HG03139 (cell line): ENCODE measurements around the gene GRM5.

Experiments used
- ATAC-seq: cut with Tn5 transposase; IDR thresholded peaks from one replicate; pipeline ENCODE4 v1.9.1; 2021; ENCODE audit not compliant: unreplicated experiment

GRM5 gene

GRCh38 chr11:88620568-88621130, 445.1 kb downstream of the GRM5 start:
- no peak for ATAC-seq

DNA sequence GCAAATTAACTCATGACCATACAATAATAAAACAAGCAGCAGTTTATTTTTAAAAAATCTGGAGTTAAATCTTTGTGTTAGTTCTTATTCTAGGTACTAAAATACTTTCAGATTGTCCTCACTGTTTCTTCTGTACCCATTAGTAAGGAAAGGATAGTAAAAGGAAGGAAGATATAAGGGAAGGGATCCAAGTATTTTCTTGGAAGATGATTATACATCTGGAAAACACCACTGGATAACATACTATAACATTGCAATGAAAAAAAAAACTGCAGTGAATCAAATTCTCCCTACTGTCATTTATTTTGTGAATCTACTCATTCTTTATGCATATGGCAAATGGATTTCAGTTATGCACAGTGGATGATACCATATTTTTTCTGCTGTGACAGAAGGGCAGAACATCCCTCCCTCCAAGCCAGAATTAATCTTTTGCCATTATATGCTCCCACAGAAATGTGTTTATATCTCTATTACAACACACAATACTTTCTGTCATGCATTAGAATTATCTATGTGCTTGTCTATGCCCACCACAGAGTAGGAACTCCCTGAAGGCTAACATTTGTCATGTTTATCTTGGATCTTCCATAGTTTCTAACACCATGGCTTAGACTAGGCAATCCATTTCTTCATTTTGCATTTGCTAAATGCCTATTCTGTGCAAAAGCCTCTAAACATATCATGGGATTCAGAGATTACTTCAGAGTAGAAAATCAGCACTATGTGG, 446.0 kb downstream of the GRM5 start:
- ATAC-seq, result no peak

DNA sequence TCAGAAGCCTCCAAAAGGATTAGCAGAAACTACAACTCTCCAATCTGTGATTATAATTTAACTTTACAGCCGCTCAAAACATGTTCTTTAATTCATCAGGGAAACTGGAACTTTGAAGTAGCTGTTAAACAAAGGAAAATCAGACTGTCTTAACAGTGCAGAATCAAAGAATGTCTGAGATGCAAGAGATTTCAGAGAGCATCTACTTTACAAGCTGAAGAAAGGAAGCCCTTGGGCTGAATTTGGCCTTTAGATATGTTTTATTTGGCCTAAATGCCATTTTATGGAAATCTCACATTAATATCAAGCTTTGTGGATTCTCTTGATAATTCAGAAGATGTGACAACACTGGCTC, 446.7 kb downstream of the GRM5 start:
- ATAC-seq, result no peak

DNA sequence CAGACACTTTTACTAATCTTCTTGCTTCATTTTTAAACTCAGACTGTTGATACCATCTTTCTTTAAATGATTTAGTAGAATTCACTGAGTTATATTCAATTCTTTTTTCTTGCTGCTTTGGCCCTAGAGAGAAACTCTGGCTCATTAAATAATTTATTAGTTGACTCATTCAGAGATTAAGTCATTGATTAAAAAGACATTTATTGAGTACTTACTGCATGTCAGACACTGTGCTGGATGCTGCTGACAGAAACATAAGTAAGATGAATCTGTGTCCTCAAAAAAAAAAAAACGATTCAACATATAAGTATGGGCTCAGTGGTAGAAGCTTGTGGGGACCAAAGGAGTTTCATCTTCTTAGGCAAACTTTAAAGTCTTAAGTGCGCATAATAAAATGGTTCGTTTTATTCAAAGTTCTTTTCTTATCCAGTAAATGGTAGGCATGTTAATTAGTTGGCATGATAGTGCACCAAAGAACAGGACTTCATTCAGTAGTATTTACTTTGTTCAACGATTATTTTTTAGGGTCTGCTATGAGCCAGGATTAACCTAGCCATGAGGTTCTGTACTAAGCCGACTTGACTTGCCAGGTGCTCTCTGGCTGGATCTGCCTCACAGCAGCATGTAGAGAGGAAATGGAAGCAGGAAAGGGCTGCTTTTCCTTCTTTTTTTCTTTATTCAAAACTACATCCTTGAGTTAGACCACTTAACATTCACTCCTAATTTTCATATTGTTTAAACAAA, 447.3 kb downstream of the GRM5 start:
- ATAC-seq, result no peak

DNA sequence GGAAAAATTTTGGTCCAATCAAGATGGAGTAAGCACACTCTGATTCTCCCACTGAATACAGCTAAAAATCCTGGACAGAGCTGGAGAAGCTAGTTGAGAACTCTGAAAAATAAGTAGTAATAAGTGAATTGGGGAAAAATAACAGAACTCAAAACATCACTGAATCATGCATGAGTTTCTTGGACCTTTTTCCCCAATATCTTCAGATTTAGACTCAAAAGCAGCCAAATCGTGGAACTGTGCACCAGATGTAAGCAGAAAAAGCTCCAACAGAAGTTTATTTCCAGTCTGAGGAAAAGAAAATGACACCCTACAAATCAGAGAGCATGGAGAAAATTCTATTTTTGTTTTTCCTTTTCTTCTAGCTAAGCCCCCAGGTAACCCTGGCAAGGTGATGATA, 448.6 kb downstream of the GRM5 start:
- no peak for ATAC-seq

GRCh38 chr11:88604260-88604659, 461.5 kb downstream of the GRM5 start:
- no peak for ATAC-seq

DNA sequence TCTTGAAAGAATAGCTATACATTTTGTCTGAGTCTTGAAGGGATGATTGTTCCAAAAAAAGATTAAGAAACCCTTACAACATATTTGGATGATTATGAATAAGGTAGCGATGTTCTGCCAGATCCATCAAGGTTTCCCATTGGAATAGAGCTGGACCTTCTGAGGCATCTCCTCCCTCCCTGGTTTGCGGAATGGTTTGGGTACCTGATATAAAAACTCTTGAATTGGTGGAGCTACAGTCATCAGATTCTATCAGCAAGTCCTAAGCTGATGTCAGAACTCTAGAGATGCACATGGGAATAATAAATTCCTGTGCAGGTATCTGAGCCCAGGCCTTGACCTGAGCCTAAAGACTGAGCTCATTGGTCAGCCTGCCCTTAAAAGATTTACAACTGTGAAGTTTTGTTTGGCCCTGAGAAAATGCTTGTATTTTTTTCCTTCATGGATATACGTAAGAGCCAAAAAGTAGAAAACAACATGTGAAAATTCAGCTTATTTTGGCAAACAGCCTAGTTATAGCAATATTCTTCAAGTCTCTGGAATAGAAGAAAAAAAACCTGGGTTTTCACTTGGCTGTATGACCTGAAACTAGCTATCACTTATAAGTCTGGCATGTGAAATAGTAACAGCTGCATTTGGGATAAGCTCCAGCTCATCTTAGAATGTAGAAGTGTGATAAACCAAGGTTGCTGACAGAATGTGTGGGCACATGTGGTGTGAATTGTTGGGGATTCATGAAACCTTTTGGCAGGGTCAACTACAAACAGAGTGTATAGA, 462.5 kb downstream of the GRM5 start:
- ATAC-seq, result no peak

DNA sequence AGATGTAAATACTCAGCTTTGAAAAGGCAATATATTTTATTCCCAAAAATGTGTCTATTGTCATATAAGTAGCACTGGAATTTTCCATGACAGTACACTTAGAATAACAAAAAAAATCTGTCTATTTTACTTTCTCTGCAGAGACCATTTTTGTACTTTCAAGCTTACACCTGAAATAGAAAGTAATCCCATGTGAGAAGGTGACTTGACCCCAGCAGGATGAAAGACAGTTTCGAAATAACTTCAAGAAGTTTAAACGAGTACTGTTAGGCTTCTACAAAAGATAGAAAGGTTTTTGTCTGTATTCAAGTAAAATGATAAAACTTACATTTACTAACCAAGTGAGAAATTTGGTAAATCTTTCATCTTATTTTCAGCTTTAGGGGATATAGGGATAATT, 468.4 kb downstream of the GRM5 start:
- no peak for ATAC-seq

DNA sequence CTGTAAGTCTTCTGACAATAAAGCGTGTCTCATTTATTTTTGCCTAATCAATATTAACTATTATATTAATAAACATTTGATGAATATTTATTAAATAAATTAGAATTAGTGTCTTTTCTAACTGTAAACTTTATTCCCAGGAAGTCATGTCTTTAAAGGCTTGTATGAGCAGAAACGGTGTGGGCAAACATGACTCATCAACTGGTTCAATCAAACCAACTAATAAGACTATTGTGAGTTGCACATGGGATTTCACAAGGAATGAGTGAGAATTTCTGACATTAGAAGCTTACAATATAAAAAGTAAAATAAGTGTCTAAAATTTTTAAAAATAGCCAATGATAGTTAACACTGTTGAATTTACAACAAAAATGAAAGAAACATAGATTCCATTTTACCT, 469.0 kb downstream of the GRM5 start:
- no peak for ATAC-seq

DNA sequence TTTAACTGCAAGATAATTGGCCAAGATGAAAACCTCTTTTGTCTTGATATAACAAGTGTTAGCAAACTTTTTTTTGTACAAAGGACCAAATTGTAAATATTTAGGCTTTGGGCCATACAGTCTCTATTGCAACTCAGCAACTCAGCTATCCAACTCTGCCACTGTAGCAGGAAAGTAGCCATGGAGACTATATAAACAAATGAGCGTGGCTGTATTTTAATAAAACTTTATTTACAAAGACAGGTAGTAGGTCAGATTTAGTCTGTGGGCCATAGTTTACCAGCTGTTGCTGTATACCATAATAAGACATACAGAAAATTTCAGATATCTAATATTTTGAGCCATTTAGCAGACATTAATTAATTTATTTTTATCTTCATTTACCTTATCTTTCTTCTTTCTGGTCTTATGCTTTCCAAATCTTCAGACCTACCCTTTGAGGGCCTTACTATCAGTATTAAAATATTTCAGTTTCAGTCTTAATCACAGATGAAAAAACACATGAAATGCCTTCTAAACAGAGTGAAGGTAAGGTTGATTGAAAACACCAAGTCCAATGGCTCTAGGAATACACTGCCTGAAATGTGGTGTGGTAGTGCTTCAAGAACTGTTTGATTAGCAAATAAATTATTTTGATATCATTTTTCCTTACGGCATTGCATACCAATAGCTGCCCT, 471.4 kb downstream of the GRM5 start:
- no peak for ATAC-seq

- ATAC-seq, result no peak
These were observed 475.4 kb downstream of the GRM5 start for GRCh38 chr11:88590361-88590760.

DNA sequence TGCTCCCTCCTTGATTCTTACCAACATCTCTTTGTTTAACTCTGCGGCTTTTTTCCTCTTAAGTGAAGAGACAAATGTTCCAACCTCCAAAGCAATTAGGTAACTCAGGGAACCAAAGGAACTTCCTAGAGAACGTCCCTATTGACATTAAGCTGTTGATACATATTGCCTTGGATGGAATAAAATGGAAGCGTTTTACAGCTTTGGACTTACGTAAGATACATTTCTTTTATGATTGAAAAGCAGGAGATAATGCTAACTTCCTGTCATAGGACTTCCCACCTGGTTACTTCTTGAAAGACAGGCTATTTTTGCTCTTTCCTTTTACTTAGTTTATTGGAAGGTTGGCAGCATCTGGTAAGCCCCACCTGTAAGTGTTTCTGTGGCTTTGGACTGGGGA, 482.5 kb downstream of the GRM5 start:
- ATAC-seq, result no peak

- ATAC-seq, result no peak
These were observed 486.3 kb downstream of the GRM5 start for GRCh38 chr11:88579466-88579865.

DNA sequence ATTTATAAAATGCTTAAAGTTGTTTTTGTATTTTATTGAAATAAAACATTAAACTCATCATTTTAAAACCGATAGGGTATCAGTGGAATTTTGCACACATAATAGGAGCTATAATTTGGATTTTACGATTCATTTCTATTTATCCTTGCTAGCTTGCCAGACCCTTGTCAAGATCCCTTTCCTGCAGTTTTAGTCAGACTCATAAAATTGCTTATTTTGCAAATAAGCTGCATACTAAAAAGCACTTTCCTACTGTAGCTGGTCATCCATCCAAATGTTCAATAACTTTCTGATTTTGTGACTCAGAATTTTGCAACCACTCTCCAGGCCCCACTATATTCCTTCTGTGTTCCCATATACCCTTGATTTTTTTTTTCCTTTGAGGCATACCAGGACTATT, 489.0 kb downstream of the GRM5 start:
- ATAC-seq, result no peak

DNA sequence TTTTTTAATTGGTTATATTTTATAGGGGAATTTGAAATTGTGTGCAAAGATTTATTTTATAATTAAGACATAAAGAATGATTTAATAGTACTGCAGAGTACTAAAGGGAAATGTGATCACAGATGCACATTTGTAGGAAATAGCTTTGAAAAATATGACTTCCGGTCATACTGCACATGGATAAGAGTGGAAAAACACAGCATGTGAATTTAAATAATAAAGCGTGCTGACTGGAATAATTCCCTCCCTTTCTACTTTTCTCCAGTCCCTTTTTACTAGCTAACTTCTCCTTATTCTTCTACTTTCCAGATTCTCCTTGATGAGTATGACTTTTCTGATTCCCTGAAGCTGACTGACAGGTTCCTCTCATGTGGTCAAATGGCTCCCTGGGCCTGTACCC, 489.9 kb downstream of the GRM5 start:
- no peak for ATAC-seq

DNA sequence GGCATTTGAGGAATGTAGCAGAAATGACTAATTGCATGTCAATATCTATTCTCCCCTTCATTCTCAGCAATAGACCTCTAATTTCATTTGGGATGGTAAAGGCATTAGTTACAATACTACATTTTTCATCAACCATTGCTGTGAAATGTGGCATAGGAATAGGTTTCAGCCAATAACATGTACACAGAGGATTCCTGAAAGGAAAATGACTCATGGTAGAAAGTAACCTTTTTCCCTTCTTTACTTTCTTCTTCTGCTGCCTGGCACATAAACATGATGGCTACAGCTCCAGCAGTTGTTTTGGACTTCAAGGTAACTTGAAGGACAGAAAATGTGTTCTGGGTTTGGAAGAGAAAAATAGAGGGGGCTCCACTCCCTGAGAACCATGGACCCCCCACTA, 496.4 kb downstream of the GRM5 start:
- ATAC-seq, result no peak

DNA sequence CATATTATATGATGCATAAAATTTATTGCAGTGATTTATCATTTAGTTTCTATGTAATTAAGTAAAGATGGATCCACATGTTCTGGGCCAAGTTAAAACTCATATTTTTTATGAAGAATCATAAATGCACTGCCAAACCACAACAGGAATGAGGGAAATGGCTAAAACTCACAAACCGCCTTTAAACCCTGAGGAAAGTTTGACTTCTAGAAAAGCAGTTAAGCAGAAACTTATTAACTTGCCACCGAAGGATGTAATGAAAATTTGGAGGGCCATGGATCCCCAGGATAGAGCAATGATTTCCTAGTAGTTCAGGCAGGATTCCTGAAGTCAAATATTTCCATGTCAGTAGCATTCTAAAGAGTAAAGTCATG, 510.0 kb downstream of the GRM5 start:
- no peak for ATAC-seq

DNA sequence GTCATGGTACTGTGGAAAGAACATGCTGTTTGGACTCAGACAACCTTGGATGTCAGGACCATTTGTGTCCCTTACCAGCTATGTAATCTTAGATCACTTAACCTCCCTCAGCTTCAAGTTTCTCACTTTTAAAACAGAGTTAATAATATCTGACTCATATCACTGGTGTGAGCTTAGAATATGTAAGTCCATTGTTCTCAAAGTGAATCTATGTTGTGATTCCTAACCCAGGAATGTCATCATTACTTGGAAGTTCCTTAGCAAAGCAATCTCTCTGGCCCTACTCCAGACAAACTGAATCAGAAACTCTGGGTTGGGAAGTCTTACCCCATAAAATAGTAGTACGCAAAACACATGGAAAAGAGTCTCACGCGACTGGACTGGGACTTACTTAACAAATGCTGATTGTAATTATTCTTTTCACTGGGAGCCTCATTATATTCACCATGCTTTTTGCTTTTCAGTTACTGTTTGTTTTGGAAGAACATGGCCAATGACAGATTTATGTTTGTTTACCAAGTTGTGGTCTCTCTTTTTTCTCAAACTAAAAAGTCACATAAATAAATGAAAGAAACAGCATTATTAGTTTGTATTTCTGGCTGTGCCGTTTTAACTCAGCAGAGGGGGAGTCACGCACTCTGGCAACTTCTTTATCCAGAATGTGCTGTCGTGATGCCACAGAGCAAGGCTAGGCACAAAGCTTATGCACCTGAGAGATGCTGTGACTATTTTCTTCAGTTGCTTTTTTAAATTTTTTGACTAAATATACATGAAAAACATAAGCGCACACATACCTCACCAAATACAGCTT, 510.6 kb downstream of the GRM5 start:
- ATAC-seq, result no peak

DNA sequence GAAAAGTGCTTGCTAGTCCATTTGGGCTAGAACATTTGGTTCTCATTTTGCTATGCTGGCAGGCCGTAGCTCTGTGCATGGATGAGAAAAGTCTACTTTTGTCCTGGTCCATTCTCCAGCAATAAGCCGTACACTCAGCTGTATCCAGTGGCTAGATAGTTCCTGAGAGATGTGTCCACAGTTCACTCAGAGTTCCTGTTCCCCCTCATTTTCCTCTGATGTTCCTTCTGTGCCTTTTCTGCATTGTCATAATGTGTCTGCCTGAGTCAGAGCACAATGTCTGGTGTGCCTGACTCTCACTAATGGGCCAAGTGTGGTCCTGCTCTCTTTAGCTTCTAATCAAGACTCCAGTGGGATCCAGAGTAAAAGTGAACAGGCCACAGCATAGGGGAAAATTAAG, 512.6 kb downstream of the GRM5 start:
- ATAC-seq, result no peak

DNA sequence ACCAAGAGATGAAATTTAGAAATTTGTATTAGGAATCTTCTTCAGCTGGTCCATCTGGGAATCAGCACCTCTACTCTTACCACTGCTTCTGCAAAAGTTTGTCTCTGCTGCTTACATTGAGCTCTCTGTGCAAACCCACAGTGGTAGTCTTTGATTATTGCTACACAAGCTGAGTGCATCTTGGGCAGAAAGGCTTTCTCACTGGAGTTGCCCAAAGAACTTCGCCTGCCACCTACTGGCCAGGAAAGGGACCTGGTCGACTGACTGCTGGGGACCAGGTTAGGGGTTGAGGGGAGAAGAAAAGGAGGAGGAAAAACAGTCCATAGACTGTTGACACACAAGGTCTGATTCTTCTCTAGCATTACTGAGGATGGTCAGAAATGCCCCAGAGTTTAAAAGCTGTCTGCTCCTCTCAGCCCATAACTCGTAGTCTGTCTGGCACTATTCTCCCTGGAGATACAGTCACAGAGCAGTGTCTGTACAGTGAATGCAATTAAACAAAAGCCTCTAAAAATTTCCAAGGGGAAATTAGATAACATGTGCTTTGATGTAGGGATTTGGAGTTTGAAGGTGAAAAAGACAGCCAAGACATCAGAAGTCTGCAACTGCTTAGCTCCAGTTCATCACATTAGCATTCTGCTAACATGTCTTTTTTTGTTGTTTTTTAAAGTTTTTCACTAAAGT, 513.3 kb downstream of the GRM5 start:
- ATAC-seq, result peak; percentile 94
